ENCODE data around the gene TAS2R38.
"Not testable (repeated sequence)": the region's sequence is repeated elsewhere in the genome, so short reads cannot be mapped to it uniquely, and the experiment has no call there.

Gene TAS2R38

DNA sequence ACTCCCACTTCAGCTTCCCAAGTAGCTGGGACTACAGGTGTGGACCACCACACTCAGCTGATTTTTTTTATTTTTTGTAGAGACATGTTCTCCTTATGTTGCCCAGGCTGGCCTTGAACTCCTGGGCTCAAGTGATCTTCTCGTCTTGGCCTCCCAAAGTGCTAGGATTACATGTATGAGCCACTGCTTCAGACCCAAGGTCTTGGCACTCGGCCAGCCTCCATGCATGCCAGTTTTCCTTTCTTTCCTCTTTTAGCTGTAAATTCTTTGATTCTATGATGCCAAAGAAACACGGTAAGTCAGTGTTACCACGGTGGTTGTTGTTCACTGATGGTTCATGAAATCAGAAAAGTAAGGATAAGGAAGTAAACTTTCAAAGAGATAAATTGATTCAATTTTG, 19.1 kb upstream of the TAS2R38 start:
- in situ Hi-C loops (cut with MboI; ENCODE audit: low sequenced_read_pairs, unreplicated experiment): no loop called here
- DNase-seq (ENCODE audit: low spot score): no peak
- TF ChIP-seq, protein P1, sequence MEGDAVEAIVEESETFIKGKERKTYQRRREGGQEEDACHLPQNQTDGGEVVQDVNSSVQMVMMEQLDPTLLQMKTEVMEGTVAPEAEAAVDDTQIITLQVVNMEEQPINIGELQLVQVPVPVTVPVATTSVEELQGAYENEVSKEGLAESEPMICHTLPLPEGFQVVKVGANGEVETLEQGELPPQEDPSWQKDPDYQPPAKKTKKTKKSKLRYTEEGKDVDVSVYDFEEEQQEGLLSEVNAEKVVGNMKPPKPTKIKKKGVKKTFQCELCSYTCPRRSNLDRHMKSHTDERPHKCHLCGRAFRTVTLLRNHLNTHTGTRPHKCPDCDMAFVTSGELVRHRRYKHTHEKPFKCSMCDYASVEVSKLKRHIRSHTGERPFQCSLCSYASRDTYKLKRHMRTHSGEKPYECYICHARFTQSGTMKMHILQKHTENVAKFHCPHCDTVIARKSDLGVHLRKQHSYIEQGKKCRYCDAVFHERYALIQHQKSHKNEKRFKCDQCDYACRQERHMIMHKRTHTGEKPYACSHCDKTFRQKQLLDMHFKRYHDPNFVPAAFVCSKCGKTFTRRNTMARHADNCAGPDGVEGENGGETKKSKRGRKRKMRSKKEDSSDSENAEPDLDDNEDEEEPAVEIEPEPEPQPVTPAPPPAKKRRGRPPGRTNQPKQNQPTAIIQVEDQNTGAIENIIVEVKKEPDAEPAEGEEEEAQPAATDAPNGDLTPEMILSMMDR (IDR thresholded peaks at IDR 0.05; ENCODE audit: borderline replicate concordance, control extremely low read depth, extremely low read depth, insufficient read depth, missing control alignments): no peak

DNA sequence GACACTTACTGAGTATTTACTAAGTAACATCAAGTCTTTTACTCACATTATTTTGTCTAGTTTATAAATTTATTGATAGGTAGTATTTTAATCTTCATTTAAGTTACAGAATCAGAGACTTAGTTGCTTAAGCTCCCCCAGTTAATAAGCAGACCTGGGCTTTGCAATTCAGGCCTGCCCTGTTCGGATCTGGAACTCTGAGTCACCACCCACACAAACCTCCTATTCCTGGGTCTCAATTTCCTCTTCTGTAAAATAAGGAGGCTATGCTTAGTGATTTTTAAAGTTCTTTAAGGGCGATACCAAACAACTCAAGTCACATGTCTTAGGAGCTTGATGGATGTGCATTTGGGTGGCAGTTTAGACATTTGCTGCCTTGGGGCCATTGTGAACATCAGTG, 18.6 kb upstream of the TAS2R38 start:
- DNase-seq (ENCODE audit: low spot score): no peak
- in situ Hi-C loops (cut with MboI; ENCODE audit: low sequenced_read_pairs, unreplicated experiment): no loop called here
- TF ChIP-seq, protein P1 (IDR thresholded peaks at IDR 0.05; ENCODE audit: borderline replicate concordance, control extremely low read depth, extremely low read depth, insufficient read depth, missing control alignments): no peak

DNA sequence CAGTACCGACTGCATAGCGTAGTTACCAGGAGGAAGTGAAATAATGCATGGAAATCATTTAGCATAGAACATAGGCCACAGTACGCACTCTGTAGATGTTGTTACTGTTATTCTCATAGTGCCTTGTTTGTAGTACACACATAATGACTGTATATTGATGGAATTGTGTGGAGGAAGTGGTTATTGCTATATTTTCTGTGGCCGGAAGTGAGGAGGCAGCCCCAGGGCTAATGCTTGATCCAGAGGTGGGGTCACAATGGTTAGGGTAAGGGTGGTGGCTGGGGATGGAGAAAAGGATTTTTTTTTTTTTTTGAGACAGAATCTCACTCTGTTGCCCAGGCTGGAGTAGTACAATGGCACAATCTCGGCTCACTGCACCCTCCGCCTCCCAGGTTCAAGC, 17.6 kb upstream of the TAS2R38 start:
- TF ChIP-seq, protein P1 (IDR thresholded peaks at IDR 0.05; ENCODE audit: borderline replicate concordance, control extremely low read depth, extremely low read depth, insufficient read depth, missing control alignments): no peak
- DNase-seq (ENCODE audit: low spot score): no peak
- in situ Hi-C loops (cut with MboI; ENCODE audit: low sequenced_read_pairs, unreplicated experiment): no loop called here

- in situ Hi-C loops (cut with MboI; ENCODE audit: low sequenced_read_pairs, unreplicated experiment): no loop called here
- TF ChIP-seq, protein P1 (IDR thresholded peaks at IDR 0.05; ENCODE audit: borderline replicate concordance, control extremely low read depth, extremely low read depth, insufficient read depth, missing control alignments): no peak
- no peak for DNase-seq (ENCODE audit: low spot score)
Measured at GRCh38 chr7:141990011-141990725, 16.6 kb upstream of the TAS2R38 start.

- in situ Hi-C loops (cut with MboI; ENCODE audit: low sequenced_read_pairs, unreplicated experiment); DNase-seq (ENCODE audit: low spot score): not testable (repeated sequence)
Measured at GRCh38 chr7:141987803-141988202, 14.2 kb upstream of the TAS2R38 start.

- TF ChIP-seq, protein P1 (IDR thresholded peaks at IDR 0.05; ENCODE audit: borderline replicate concordance, control extremely low read depth, extremely low read depth, insufficient read depth, missing control alignments): no peak
- in situ Hi-C loops (cut with MboI; ENCODE audit: low sequenced_read_pairs, unreplicated experiment): no loop called here
- no peak for DNase-seq (ENCODE audit: low spot score)
Measured at GRCh38 chr7:141986923-141987322, 13.3 kb upstream of the TAS2R38 start.

DNA sequence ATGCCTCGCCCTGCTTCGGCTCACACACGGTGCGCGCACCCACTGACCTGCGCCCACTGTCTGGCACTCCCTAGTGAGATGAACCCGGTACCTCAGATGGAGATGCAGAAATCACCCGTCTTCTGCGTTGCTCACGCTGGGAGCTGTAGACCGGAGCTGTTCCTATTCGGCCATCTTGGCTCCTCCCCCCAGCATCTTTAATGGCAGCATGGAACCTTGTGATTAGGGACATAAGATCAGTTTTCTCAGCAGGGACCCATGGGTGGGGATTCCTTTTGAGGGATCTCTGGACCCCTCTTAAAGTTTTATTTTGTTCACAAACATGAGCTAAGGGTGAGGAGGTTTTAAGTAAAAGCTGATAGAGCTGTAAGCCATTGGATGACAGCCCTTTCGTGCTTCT, 12.4 kb upstream of the TAS2R38 start:
- in situ Hi-C loops (cut with MboI; ENCODE audit: low sequenced_read_pairs, unreplicated experiment); DNase-seq (ENCODE audit: low spot score): not testable (repeated sequence)

GRCh38 chr7:141979568-141979967, 6.0 kb upstream of the TAS2R38 start:
- no peak for DNase-seq (ENCODE audit: low spot score)
- in situ Hi-C loops (cut with MboI; ENCODE audit: low sequenced_read_pairs, unreplicated experiment): no loop called here
- TF ChIP-seq, protein P1 (IDR thresholded peaks at IDR 0.05; ENCODE audit: borderline replicate concordance, control extremely low read depth, extremely low read depth, insufficient read depth, missing control alignments): no peak

All from GM13976 (cell line).